CD14-positive monocyte (primary cell): ENCODE data around the gene ANKRD40CL. TPM values are rescaled to one million over a fixed set of nuclear protein-coding genes. Genes with fewer than 3 reads are reported as not detected.

Experiments
- DNase-seq, 3 donors: peaks; one replicate each; pipeline ENCODE4 v3.0.0-alpha.2; 2011 to 2022
- H2AFZ ChIP-seq: 2 replicates; pipeline ENCODE4 v1.6.0; 2012; ENCODE audit warnings: mild to moderate bottlenecking, low read depth, low read length, inconsistent platforms; ENCODE audit not compliant: insufficient read depth, poor library complexity, severe bottlenecking
- H3K27ac ChIP-seq, 2 donors: 1 replicate in 1 of 2; 2 replicates in 1 of 2; pipeline ENCODE4 v1.5.1; 2012 to 2013; ENCODE audit warnings: low read length in 2 of 2, control low read depth in 1 of 2, inconsistent platforms in 1 of 2, low read depth in 1 of 2, mild to moderate bottlenecking in 1 of 2
- H3K27me3 ChIP-seq, 2 donors: one replicate each; pipeline versions ENCODE4 v1.6.0 to v1.6.1; 2011 to 2013; ENCODE audit warnings: low read length in 2 of 2; ENCODE audit not compliant: control insufficient read depth in 2 of 2, insufficient read depth in 2 of 2
- H3K36me3 ChIP-seq, 2 donors: replicated peaks in 1 of 2; 1 replicate in 1 of 2; 2 replicates in 1 of 2; pipeline versions ENCODE4 v1.5.1 to v1.6.1; 2012 to 2013; ENCODE audit warnings: low read length in 2 of 2, control low read depth in 1 of 2, inconsistent platforms in 1 of 2, mild to moderate bottlenecking in 1 of 2; ENCODE audit not compliant: insufficient read depth in 2 of 2, control insufficient read depth in 1 of 2
- H3K4me1 ChIP-seq, 2 donors: 1 replicate in 1 of 2; 2 replicates in 1 of 2; pipeline versions ENCODE4 v1.5.1 to v1.6.1; 2012 to 2013; ENCODE audit warnings: low read length in 2 of 2, control low read depth in 1 of 2, inconsistent platforms in 1 of 2, mild to moderate bottlenecking in 1 of 2, moderate library complexity in 1 of 2; ENCODE audit not compliant: insufficient read depth in 2 of 2, control insufficient read depth in 1 of 2
- H3K4me2 ChIP-seq: replicated peaks from 2 replicates; pipeline ENCODE3; 2012; ENCODE audit warnings: low read length, moderate library complexity, mild to moderate bottlenecking; ENCODE audit not compliant: poor library complexity, severe bottlenecking; ENCODE audit errors: extremely low read depth
- H3K4me3 ChIP-seq, 3 experiments: fragments of 200-600 bp in 1 of 3; sonication (generic) in 1 of 3; replicated peaks in 1 of 3; 1 replicate in 2 of 3; 2 replicates in 1 of 3; pipeline ENCODE4 v1.5.1; 2011 to 2013; ENCODE audit warnings: low read length in 3 of 3, mild to moderate bottlenecking in 3 of 3, control low read depth in 2 of 3, low read depth in 2 of 3, inconsistent platforms in 1 of 3, moderate library complexity in 1 of 3
- H3K79me2 ChIP-seq: 2 replicates; pipeline ENCODE4 v1.6.0; 2012; ENCODE audit warnings: mild to moderate bottlenecking, control low read depth, inconsistent platforms, low read length, moderate library complexity; ENCODE audit not compliant: insufficient read depth
- H3K9ac ChIP-seq: 2 replicates; pipeline ENCODE4 v1.6.0; 2017; ENCODE audit warnings: low read length, mild to moderate bottlenecking; ENCODE audit not compliant: insufficient read depth, poor library complexity, severe bottlenecking
- H3K9me3 ChIP-seq, 2 donors: replicated peaks in 1 of 2; 1 replicate in 1 of 2; 2 replicates in 1 of 2; pipeline versions ENCODE4 v1.5.1 to v1.6.1; 2012 to 2013; ENCODE audit warnings: low read length in 2 of 2, control low read depth in 1 of 2; ENCODE audit not compliant: control insufficient read depth in 1 of 2, insufficient read depth in 1 of 2
- H4K20me1 ChIP-seq: 2 replicates; pipeline ENCODE4 v1.6.0; 2012; ENCODE audit warnings: mild to moderate bottlenecking, low read length, control low read depth, moderate library complexity; ENCODE audit not compliant: insufficient read depth
- H3K27ac Mint-ChIP-seq, 7 donors: one replicate each; pipeline ENCODE4 v1.8.0; 2020; ENCODE audit warnings: mild to moderate bottlenecking in 7 of 7, mixed read lengths in 7 of 7, moderate library complexity in 6 of 7, inconsistent platforms in 2 of 7
- H3K27me3 Mint-ChIP-seq, 3 donors: one replicate each; pipeline ENCODE4 v1.8.0; 2021 to 2022; ENCODE audit warnings: low read depth in 3 of 3, mild to moderate bottlenecking in 3 of 3, mixed read lengths in 3 of 3, moderate library complexity in 3 of 3, inconsistent platforms in 1 of 3
- H3K36me3 Mint-ChIP-seq, 2 donors: one replicate each; pipeline ENCODE4 v1.8.0; 2020; ENCODE audit warnings: mixed read lengths in 2 of 2, inconsistent platforms in 1 of 2, mild to moderate bottlenecking in 1 of 2
- H3K4me1 Mint-ChIP-seq: one replicate; pipeline ENCODE4 v1.8.0; 2020; ENCODE audit warnings: mild to moderate bottlenecking, mixed read lengths
- H3K4me3 Mint-ChIP-seq, 2 donors: one replicate each; pipeline ENCODE4 v1.8.0; 2020; ENCODE audit warnings: mild to moderate bottlenecking in 2 of 2, mixed read lengths in 2 of 2, moderate library complexity in 1 of 2
- H3K9me3 Mint-ChIP-seq, 7 donors: one replicate each; pipeline ENCODE4 v1.8.0; 2020 to 2022; ENCODE audit warnings: mixed read lengths in 7 of 7, mild to moderate bottlenecking in 6 of 7, moderate library complexity in 6 of 7, inconsistent platforms in 2 of 7
- WGBS: methylation state at CpG from one replicate; pipeline ENCODE4 v1.1.5; 2013; ENCODE audit warnings: missing lambda C conversion rate; ENCODE audit not compliant: insufficient coverage; 5-methylcytosine and 5-hydroxymethylcytosine counted together
- intact Hi-C, 2 donors: fragments of 100-400 bp; cut with micrococcal nuclease; formaldehyde crosslinking; loops; one replicate each; pipeline versions ENCODE4 v1.15.0 to v1.15.1; 2023
- polyA plus RNA-seq, 3 donors: library from polyadenylated mRNA; depleted of rRNA in 1 of 3; unstranded in 2 of 3; stranded (reverse) in 1 of 3; fragments of 300-500 nt in 2 of 3; fragments of >200 nt in 1 of 3; fragmentation: Illumina TruSeq in 2 of 3; gene quantifications; 1 replicate in 2 of 3; 2 replicates in 1 of 3; pipeline ENCODE4 v1.2.3, GENCODE V29; 2012 to 2021
- TF ChIP-seq, protein P1 (sequence below): fragments of 200-600 bp; IDR thresholded peaks from one replicate; pipeline ENCODE4 v1.8.0; 2022; ENCODE audit warnings: antibody characterized with exemption, mild to moderate bottlenecking

Gene ANKRD40CL
- polyA plus RNA-seq, 3 donors: not detected

DNA sequence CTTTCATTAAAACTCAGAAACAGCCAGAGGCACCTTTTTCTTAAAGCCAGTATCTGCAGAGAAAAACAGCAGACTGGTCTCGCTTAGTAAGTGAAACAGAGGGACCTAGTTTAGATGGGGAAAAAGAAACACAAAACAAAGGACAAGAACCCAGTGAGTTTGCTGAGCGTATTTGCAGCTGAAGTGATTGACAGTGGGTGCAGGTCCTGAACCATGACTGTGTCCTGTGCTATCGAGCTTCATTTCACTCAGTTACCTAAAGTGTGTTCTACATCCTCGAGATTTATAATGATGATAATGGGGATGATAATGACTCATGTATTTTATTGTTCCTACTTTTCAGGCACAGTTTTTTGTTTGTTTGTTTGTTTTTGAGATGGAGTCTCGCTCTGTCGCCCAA lies 36.4 kb upstream of the ANKRD40CL start:
- TF ChIP-seq, protein P1, sequence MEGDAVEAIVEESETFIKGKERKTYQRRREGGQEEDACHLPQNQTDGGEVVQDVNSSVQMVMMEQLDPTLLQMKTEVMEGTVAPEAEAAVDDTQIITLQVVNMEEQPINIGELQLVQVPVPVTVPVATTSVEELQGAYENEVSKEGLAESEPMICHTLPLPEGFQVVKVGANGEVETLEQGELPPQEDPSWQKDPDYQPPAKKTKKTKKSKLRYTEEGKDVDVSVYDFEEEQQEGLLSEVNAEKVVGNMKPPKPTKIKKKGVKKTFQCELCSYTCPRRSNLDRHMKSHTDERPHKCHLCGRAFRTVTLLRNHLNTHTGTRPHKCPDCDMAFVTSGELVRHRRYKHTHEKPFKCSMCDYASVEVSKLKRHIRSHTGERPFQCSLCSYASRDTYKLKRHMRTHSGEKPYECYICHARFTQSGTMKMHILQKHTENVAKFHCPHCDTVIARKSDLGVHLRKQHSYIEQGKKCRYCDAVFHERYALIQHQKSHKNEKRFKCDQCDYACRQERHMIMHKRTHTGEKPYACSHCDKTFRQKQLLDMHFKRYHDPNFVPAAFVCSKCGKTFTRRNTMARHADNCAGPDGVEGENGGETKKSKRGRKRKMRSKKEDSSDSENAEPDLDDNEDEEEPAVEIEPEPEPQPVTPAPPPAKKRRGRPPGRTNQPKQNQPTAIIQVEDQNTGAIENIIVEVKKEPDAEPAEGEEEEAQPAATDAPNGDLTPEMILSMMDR: no peak

DNA sequence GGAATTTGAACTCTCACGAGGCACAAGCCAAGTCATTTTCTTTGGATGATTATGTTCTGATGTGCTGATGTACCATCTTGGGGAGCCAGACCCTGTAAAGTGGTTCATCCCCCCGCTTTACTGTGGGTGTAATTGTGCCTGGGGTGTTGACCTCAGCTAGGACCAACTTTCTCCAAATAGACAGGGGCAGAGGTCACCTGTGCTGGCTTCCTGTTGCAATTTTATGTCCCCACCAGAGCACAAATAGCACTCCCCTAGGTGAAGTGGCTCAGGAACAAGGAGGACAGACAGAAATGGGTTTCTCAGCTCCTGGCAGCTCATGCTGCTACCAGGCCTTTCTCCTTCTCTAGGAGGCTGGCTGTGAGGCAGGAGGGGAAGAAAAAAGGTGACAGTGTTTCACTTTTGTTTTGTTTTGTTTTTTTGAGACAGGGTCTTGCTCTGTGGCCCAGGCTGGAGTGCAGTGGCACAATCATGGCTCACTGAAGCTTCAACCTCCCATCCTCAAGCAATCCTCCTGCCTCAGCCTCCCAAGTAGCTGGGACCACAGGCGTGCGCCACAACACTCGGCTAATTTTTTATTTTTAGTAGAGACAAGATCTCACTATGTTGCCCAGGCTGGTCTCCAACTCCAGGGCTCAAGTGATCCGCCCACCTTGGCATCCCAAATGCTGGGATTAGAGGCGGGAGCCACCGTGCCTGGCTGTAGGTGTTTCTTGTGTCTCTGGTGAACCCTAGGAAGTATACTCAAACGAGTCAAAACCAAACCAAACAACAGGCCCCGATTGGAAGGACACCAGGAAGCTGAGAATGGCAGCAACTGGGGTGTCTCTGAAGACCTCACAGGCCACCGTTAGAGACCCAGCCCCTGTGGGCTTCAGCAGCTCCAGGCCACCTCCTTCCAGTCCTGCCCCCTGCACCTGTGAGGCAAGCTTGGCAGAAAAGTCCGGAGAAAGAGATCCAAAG lies 35.6 kb upstream of the ANKRD40CL start:
- TF ChIP-seq, protein P1: no peak
- no peaks in the 10 kb centered on the region for H4K20me1 ChIP-seq
- no peak overlapping the region for H3K27ac ChIP-seq
- H3K9me3 Mint-ChIP-seq: no peaks in the 10 kb centered on the region
- H3K9me3 ChIP-seq: no peaks in the 10 kb centered on the region
- no peaks in the 10 kb centered on the region for H3K36me3 Mint-ChIP-seq
- no peaks in the 10 kb centered on the region for H3K4me1 ChIP-seq
- H3K4me3 Mint-ChIP-seq: no peak overlapping the region
- no peak overlapping the region for H2AFZ ChIP-seq
- H3K4me3 ChIP-seq: no peak overlapping the region
- peaks cover 2% of the 10 kb centered on the region for H3K4me1 Mint-ChIP-seq
- no peak overlapping the region for H3K9ac ChIP-seq
- no peaks in the 10 kb centered on the region for H3K36me3 ChIP-seq
- 94% methylated on average over 3 of the region's 12 CpGs for WGBS
- no peak for DNase-seq
- H3K4me2 ChIP-seq: no peak overlapping the region
- H3K79me2 ChIP-seq: no peaks in the 10 kb centered on the region
- intact Hi-C loops: no loop called here
- no peak overlapping the region for H3K27ac Mint-ChIP-seq
- no peaks in the 10 kb centered on the region for H3K27me3 ChIP-seq
- H3K27me3 Mint-ChIP-seq: peaks cover 2 to 12% (median 10%) of the 10 kb centered on the region in 3 donors

More for the DNA sequence above, 36.4 kb upstream of the ANKRD40CL start:
- Histone ChIP-seq H3K79me2 (no peaks in the 10 kb centered on the region), H3K9me3 (no peaks in the 10 kb centered on the region), H3K9ac (no peak overlapping the region), H4K20me1 (no peaks in the 10 kb centered on the region), H3K27me3 (no peaks in the 10 kb centered on the region), H3K27ac (no peak overlapping the region), H2AFZ (no peak overlapping the region), H3K4me3 (no peak overlapping the region), H3K4me2 (no peak overlapping the region), H3K4me1 (no peaks in the 10 kb centered on the region), H3K36me3 (no peaks in the 10 kb centered on the region)
- Mint-ChIP-seq H3K36me3 (no peaks in the 10 kb centered on the region), H3K4me1 (peaks cover 2% of the 10 kb centered on the region), H3K27ac (no peak overlapping the region), H3K27me3 (peaks cover 2 to 12% (median 10%) of the 10 kb centered on the region in 3 donors), H3K4me3 (no peak overlapping the region), H3K9me3 (no peaks in the 10 kb centered on the region)
- intact Hi-C loops: no loop called here
- no peak for DNase-seq
- 95% methylated on average over 3 of the region's 6 CpGs for WGBS
